SU-DHL-6 (cell line): ENCODE measurements around the gene ZNF446.

Experiments
- EZH2phosphoT487 ChIP-seq: fragments of 200-600 bp; sonication (generic), shearing (Covaris generic); conservative IDR thresholded peaks from 2 replicates; pipeline ENCODE4 v1.6.1; 2018; ENCODE audit warnings: mild to moderate bottlenecking, antibody characterized with exemption, low read length, moderate library complexity, mixed read lengths
- TF ChIP-seq, protein P1 (sequence below): fragments of 200-600 bp; sonication (generic); IDR thresholded peaks from one replicate; pipeline ENCODE4 v1.5.1; 2017; ENCODE audit warnings: antibody characterized with exemption, mild to moderate bottlenecking, low read length, moderate library complexity; ENCODE audit not compliant: insufficient read depth, poor library complexity, severe bottlenecking

DNA sequence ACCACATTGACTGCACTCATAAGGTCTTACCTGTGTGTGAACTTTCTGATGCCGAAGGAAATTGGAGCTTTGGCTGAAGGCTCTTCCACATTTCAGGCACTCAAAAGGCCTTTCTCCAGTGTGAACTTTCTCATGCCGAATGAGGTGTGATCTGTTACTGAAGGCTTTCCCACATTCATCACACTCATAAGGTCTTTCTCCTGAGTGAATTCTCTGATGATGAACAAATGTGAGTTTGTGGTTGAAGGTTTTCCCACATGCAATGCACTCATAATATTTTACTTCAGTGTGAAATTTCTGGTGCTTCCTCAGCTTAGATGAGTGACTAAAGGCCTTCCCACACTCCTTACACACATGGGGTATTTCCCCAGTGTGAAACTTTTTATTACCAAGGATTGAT is 41.9 kb upstream of the ZNF446 start:
- TF ChIP-seq, protein P1, sequence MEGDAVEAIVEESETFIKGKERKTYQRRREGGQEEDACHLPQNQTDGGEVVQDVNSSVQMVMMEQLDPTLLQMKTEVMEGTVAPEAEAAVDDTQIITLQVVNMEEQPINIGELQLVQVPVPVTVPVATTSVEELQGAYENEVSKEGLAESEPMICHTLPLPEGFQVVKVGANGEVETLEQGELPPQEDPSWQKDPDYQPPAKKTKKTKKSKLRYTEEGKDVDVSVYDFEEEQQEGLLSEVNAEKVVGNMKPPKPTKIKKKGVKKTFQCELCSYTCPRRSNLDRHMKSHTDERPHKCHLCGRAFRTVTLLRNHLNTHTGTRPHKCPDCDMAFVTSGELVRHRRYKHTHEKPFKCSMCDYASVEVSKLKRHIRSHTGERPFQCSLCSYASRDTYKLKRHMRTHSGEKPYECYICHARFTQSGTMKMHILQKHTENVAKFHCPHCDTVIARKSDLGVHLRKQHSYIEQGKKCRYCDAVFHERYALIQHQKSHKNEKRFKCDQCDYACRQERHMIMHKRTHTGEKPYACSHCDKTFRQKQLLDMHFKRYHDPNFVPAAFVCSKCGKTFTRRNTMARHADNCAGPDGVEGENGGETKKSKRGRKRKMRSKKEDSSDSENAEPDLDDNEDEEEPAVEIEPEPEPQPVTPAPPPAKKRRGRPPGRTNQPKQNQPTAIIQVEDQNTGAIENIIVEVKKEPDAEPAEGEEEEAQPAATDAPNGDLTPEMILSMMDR = no peak
- no peak for TF ChIP-seq EZH2phosphoT487
